GM19035 (cell line): ENCODE measurements around the gene VASN.
"Not testable (repeated sequence)": the region's sequence is repeated elsewhere in the genome, so short reads cannot be mapped to it uniquely, and the experiment has no call there.

Experiments used
- ATAC-seq: cut with Tn5 transposase; IDR thresholded peaks from one replicate; pipeline ENCODE4 v1.9.1; 2021; ENCODE audit not compliant: unreplicated experiment

The VASN gene

GRCh38 chr16:4336701-4337539 lies 34.7 kb upstream of the VASN start:
- no peak for ATAC-seq

GRCh38 chr16:4337540-4338088 lies 34.0 kb upstream of the VASN start:
- no peak for ATAC-seq

GRCh38 chr16:4338125-4338582 lies 33.5 kb upstream of the VASN start:
- ATAC-seq, result no peak

GRCh38 chr16:4338712-4339299 lies 32.8 kb upstream of the VASN start:
- ATAC-seq, result no peak

GRCh38 chr16:4339455-4339854 lies 32.2 kb upstream of the VASN start:
- no peak for ATAC-seq

GRCh38 chr16:4339909-4340308 lies 31.7 kb upstream of the VASN start:
- ATAC-seq, result no peak

- ATAC-seq, result no peak
Observed at GRCh38 chr16:4340443-4340842, 31.2 kb upstream of the VASN start.

GRCh38 chr16:4341250-4341649 lies 30.4 kb upstream of the VASN start:
- ATAC-seq, result no peak

GRCh38 chr16:4342866-4343744 lies 28.5 kb upstream of the VASN start:
- ATAC-seq, result no peak

- not testable (repeated sequence) for ATAC-seq
Observed at GRCh38 chr16:4344300-4344982, 27.2 kb upstream of the VASN start.

GRCh38 chr16:4344983-4345835 lies 26.4 kb upstream of the VASN start:
- no peak for ATAC-seq

GRCh38 chr16:4345836-4346781 lies 25.5 kb upstream of the VASN start:
- no peak for ATAC-seq

- ATAC-seq, result no peak
Observed at GRCh38 chr16:4347010-4347409, 24.6 kb upstream of the VASN start.

GRCh38 chr16:4347765-4348509 lies 23.7 kb upstream of the VASN start:
- ATAC-seq, result no peak

- no peak for ATAC-seq
Observed at GRCh38 chr16:4349332-4349731, 22.3 kb upstream of the VASN start.

- no peak for ATAC-seq
Observed at GRCh38 chr16:4350365-4350786, 21.3 kb upstream of the VASN start.

- ATAC-seq, result peak; percentile 90
Observed at GRCh38 chr16:4350787-4351659, 20.6 kb upstream of the VASN start, which contains the start of gene PAM16. TSS of gene PAM16 (minus strand) at chr16:4351321. CDS start at chr16:4351234, 87 bp downstream.
